Occipital lobe (tissue), 2 donors: ENCODE data around the gene ASPHD2. TPM values are rescaled to one million over a fixed set of nuclear protein-coding genes. Genes with fewer than 3 reads are reported as not detected.

Experiments
- small RNA-seq: library from RNA; depleted of rRNA; stranded (forward); fragments of <200 nt; gene quantifications from one replicate; pipeline ENCODE3, GENCODE V24; 2014
- total RNA-seq: library from RNA; depleted of rRNA; stranded (reverse); fragments of >200 nt; gene quantifications from one replicate; pipeline ENCODE4 v1.2.3, GENCODE V29; 2014

The ASPHD2 gene
- total RNA-seq, 1 donor from 2014 or later, result 18.4 TPM

Small RNAs within 50 kb of the gene (small RNA-seq; reads per million reads assigned to genes)
- not detected for gene RNA5SP495

Other genes with a start within 250 kb of the ASPHD2 start
- gene HPS4, start 54.5 kb downstream of the ASPHD2 start, total RNA-seq, result 35.1 TPM
- gene SRRD, start 54.6 kb downstream of the ASPHD2 start, total RNA-seq, result 19.5 TPM
- gene TFIP11, start 83.2 kb downstream of the ASPHD2 start, total RNA-seq, result 43.8 TPM
- 11.4 TPM for gene TPST2, start 160.9 kb downstream of the ASPHD2 start, total RNA-seq
- 0.62 TPM for gene CRYBB1, start 188.8 kb downstream of the ASPHD2 start, total RNA-seq
- not detected for gene CRYBA4, start 192.7 kb downstream of the ASPHD2 start, total RNA-seq
- 221 TPM for gene MIAT, start 228.3 kb downstream of the ASPHD2 start, total RNA-seq